Measurements from ENCODE around the gene C1QTNF9. TPM values are rescaled to one million over a fixed set of nuclear protein-coding genes. Genes with fewer than 3 reads are reported as not detected.

C1QTNF9 gene
- total RNA-seq, 3 donors from 2014 or later, result not detected

Other genes starting within 250 kb of the C1QTNF9 start
- 10 to 100 TPM; 50.3 to 54.0 (median 52.8) TPM for gene SPATA13, start 148.9 kb upstream of the C1QTNF9 start, total RNA-seq
- 10 to 100 TPM in 1 of 3 donors, 1 to 10 TPM in 2; 5.1 to 10.9 (median 7.9) TPM for gene PARP4, start 203.2 kb downstream of the C1QTNF9 start, total RNA-seq